NCI-H446 (cell line): ENCODE data around the gene PLCB2.

Source experiments
- DNase-seq, 2 experiments: peaks; one replicate each; lab custom pipeline; 2025; lab: John Stamatoyannopoulos, UW

PLCB2 gene

GRCh38 chr15:40271685-40272484 is 35.9 kb downstream of the PLCB2 start:
- DNase-seq: no peak

GRCh38 chr15:40270246-40270995 is 37.3 kb downstream of the PLCB2 start:
- no peak for DNase-seq

GRCh38 chr15:40269604-40270003 is 38.1 kb downstream of the PLCB2 start:
- DNase-seq: no peak

- no peak for DNase-seq
Measured at GRCh38 chr15:40267670-40268069, 40.1 kb downstream of the PLCB2 start.

GRCh38 chr15:40266828-40267304 is 40.9 kb downstream of the PLCB2 start:
- peak in 1 of 2 experiments; percentile 13 for DNase-seq

GRCh38 chr15:40265875-40266274 is 41.9 kb downstream of the PLCB2 start:
- no peak for DNase-seq

GRCh38 chr15:40265355-40265754 is 42.4 kb downstream of the PLCB2 start:
- DNase-seq: peak in 1 of 2 experiments; percentile 33

- no peak for DNase-seq
Measured at GRCh38 chr15:40264321-40265153, 43.2 kb downstream of the PLCB2 start.

GRCh38 chr15:40263024-40263754 is 44.5 kb downstream of the PLCB2 start:
- peak in 1 of 2 experiments; percentile 14 for DNase-seq

- DNase-seq: no peak
Measured at GRCh38 chr15:40259021-40259420, 48.7 kb downstream of the PLCB2 start.

- DNase-seq: no peak
Measured at GRCh38 chr15:40258544-40258943, 49.2 kb downstream of the PLCB2 start.

- no peak for DNase-seq
Measured at GRCh38 chr15:40257656-40258450, 49.9 kb downstream of the PLCB2 start.

GRCh38 chr15:40256638-40257235 is 51.0 kb downstream of the PLCB2 start:
- no peak for DNase-seq

GRCh38 chr15:40255033-40255432 is 52.7 kb downstream of the PLCB2 start:
- no peak for DNase-seq

GRCh38 chr15:40254452-40254851 is 53.3 kb downstream of the PLCB2 start:
- DNase-seq: no peak

- no peak for DNase-seq
Measured at GRCh38 chr15:40253167-40253790, 54.5 kb downstream of the PLCB2 start.

GRCh38 chr15:40252438-40253166 is 55.1 kb downstream of the PLCB2 start:
- DNase-seq: no peak

- DNase-seq: no peak
Measured at GRCh38 chr15:40252141-40252437, 55.6 kb downstream of the PLCB2 start.

- no peak for DNase-seq
Measured at GRCh38 chr15:40251486-40252140, 56.1 kb downstream of the PLCB2 start.
